Inflammatory macrophage treated with lipopolysaccharide for 1 hour (primary cell): ENCODE data around the gene ALPL.

Source experiments
- DNase-seq, 2 donors: peaks; one replicate each; pipeline ENCODE4 v3.0.0-alpha.2; 2020 to 2022

ALPL gene

GRCh38 chr1:21604208-21604957, 95.2 kb downstream of the ALPL start:
- DNase-seq, result peak in 1 of 2 donors; percentile 25

DNA sequence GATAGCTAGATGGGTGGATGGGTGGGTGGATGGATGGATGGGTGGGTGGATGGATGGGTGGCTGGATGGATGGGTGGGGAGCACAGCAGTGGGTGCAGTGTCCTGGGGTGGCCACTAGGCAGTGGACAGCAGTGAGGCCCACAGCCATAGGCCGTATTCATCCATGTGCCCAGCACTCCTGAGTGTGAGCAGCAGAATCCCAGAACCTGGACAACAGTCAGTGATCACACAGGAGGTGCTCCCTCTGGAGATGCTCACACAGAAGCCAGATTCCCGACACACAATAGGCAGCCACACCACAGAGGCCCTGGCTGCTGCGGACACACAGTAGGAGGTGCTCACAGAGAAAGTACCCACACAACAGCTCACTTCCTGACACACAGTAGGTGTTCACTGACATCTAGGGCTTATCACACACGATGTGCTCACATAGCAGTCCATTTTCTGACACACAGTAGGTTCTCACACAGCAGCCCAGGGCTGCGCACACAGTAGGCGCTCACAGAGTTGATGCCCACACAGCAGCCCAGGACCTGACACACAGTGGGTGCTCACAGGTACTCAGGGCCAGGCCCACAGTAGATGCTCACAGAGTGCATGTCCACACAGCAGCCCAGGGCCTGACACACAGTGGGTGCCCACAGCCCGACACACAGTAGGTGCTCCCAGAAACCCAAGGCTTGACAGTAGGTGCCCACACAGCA, 95.9 kb downstream of the ALPL start:
- DNase-seq, result no peak

DNA sequence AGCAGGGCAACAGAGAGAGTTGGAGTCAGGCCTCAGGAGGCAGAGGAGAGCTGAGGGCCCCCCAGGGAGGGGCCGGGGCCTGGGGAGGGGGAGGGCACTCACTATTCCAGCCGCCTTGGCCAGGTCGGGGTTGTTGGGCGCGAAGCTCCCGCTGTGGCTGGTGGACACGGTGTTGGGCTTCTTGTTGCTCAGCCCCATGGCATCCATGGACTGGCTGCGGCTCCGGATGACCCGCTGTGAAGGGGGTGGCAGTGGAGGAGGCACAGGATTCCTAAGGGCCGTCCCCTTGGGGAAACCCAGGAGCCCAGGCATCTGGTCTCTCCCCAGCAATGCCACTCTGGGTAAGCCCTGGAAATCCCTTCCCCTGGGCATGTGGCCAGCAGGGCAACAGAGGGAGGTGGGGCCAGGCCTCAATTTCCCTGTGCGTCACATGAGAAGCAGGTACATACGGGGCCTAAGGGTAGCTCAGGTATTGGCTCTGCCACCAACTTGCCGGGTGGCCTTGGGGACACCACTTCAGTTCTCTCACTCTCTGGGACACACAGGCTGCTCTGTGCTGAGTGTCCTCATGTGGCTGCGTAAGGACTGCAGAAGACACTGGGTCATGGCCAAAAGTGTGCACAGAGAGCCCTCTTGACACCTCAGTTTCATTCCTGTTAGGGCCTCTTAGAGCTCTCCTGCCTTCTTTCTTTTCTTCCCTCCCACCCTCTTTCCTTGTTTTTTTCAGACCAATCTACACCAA, 96.9 kb downstream of the ALPL start:
- DNase-seq, result no peak

DNA sequence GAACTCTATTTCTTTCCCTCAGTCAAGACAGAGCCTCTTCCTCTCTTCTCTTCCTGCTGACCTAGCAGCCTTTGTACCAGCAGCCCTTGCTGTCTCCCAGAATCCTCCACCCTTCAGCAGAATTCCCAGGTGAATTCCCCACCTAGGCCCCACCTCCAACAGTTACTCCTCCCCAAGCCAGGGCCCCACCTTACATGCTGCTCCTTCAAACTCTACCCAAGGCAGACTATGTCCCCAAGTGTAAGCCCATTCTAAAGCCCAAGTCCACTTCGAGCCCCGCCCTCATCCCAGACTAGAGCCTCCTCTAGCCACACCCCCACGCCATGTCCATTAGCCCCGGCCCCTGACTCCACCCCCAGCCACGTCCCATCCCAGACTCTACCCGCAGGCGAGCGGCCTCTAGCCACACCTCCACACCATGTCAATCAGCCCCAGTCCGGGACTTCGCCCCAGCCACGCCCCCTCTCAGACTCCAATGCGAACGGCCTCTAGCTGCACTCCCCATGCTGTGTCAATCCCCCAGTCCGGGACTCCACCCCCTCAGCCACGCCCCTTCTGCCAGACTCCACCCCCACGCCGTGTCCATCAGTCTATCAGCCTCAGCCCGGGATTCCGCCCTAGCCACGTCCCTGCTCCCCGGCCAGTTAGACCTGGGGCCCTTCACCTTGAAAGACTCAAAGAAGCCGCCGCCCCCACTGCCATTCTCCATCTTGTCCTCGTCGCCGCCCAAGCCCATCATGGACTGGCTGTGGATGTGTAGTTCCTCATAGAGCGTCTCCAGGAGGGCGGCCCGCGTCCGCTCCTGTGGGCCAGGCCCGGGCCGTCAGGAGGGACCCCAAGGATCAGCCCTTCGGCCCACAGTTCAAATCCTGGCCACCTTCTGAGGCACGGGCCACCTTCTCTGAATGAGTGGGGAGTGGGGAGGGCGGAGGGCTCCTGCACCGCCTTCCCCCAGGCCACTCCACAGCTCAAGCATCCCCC, 98.6 kb downstream of the ALPL start:
- DNase-seq, result peak; percentile 75 to 80

DNA sequence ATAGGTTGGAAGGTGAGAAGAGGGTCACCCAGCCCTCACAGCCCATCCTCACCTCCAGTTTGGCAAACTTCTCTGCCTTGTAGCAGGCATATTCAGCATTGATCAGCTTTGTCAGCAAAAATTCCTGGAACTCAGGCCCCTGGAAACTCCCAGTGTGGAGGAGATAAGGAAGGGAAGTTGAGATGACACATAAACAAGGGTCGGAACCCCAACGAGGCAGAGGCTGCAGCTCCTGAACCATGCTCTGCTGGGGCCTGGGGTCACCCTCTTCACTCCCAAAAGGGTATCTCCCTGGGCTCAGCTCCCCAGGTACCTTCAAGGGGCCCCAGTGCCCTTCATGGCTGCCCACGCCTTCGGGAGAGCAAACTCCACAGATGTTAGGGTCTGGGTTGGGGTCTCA, 99.6 kb downstream of the ALPL start:
- DNase-seq, result no peak

- DNase-seq, result no peak
Observed at GRCh38 chr1:21610027-21610426, 100.8 kb downstream of the ALPL start.

GRCh38 chr1:21610989-21611785, 102.0 kb downstream of the ALPL start:
- DNase-seq, result no peak

DNA sequence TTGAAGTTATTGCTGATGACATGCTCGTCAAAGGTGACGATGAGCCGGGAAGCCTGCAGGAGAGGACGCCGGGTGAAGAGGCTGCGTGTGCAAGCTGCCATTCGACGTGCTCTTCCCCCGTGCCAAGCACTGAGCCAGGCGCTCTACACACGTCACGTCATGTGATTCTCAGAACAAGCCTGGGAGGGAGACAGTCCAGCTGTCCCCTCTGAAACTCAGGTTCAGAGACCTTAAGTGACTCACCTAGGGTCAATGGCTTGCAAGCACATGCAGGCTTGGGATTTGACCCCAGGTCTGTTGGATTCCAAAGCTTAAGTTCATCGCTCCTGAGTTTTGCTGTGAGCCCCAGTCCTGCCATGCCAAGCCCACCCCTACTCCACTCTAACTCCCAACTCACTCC, 102.8 kb downstream of the ALPL start:
- no peak for DNase-seq

- DNase-seq, result no peak
Observed at GRCh38 chr1:21613072-21613867, 104.0 kb downstream of the ALPL start.

DNA sequence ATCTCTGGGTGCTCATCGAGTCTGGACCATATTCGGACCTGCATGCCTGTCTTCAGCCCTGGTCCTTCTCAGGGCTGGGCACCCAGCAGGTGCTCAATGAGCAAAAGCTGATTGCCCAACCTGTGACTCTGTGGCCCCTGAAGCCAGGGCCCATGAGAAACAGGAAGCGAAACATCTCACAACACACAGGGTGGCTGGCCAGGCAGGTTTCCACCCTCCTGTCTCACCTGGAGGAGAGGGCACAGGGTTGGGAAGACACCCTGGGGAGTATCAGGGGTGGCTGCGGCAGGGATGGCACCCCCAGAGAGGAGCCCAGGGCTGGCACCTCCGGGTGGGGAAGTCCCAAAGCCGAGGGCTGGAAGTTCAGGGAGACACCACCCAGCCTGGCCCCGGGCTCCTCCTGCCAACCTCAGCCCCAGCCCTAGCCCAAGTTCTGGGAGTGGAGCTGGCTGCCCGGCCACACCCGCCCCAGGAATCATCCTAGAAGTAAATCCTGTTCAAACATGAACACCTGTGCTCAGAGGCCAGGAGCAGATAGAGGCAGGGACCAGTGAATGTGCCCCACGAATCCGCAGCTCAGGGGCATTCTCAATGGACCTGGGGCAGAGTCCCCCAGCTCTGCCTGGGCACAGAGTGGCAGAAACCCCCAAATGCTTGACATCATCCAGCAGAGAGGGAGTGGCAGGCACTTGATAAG, 105.3 kb downstream of the ALPL start:
- DNase-seq, result no peak

GRCh38 chr1:21616372-21616771, 107.1 kb downstream of the ALPL start:
- peak; percentile 48 to 82 for DNase-seq

DNA sequence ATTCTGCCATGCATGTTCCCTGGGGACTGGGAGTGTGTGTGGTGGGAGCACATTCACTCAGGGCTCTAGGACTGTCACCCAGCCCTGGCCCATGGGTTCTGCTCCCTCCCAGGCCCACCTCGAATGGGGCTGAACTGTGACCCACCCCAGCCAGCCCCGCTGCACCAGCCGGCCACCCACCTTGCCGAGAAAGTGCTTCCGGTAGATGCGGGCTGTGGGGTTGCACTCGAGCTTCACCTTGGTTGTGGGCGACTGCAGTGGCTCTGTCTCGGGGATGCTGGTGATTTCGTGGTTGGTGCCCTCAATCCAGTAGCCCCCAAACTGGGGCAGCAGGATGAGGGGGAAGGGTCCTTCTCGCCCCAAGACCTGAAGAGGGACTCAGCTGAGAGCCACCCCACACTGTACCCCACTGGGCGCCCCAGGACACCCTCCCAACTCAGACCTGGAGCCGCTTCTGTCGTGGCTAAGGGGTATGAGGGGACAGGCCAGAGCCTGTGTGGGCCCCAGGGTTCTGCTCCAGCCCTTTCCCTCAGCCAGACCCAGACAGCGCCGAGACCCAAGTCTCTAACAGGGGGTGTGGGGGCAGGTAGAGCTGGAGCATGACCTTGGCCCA, 108.0 kb downstream of the ALPL start:
- no peak for DNase-seq

DNA sequence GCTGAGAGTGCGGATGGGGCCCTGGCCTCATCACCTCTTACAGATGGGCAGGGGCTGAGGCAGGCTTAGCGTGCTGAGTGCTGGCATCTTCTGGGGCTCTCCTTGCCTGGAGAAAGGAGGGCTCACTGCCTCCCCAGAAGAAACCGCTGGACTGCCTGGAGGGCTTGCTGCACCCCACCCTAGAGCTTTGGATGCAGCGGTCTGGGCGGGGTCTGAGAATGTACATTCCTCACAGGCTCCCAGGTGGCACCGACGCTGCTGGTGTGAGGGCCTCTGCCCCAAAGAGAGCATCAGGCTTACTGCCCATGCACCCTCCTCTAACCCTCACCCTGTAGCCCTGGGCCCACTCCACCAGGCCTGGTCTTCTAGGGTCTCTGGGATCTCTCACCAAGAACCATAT, 108.8 kb downstream of the ALPL start:
- DNase-seq, result no peak

- no peak for DNase-seq
Observed at GRCh38 chr1:21618561-21619374, 109.5 kb downstream of the ALPL start.

DNA sequence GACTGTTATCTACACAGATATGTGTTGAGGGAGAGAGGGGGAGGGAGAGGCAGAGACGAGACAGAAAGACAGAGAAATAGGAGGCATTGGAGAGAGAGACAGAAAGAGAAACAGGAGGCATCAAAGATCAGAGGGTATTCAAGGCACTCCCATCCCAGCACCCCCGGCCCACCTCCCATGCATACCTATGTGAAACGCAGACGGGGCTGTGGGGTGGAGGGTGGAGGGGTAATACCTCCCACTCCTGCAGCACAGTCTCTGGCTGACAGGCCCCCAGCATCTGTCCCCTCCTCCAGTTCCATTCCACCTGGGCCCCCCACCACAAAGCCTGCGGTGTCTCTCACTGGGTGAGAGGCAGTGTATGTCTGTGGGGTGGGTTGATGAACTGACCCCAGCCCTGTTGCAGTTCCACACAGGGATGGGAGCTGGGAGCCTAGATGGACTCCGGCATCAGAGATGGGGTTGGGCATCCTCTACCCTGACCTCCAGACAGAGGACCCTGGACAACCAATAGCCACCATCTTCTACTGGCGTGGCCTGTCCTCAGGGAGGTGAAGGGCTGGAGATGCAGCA, 110.2 kb downstream of the ALPL start:
- no peak for DNase-seq

DNA sequence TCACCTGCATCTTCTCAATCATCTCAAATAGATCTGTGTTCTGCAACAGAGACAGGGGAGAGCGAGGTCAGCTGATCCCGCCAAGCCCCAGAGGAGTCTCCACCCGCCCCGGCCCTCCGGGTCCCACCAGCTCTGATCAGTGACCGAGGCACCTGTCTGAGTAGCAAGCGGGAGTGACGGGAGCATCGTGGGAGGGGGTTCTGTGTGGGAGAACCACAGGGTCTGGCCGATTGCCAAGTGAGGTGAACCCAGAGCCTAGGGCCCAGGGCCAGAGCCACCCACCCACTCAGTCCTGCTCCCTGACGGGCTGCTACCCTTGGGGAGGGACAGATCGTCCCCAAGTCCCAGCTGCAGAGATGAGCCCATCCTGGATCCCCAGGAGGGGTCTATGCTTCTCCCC, 110.8 kb downstream of the ALPL start:
- no peak for DNase-seq

GRCh38 chr1:21620496-21620895, 111.3 kb downstream of the ALPL start:
- DNase-seq, result no peak

GRCh38 chr1:21621051-21621450, 111.8 kb downstream of the ALPL start:
- no peak for DNase-seq
